Activated T-helper 1 cell treated with Interleukin-2 at 50 U/mL for 16 hours (primary cell): ENCODE measurements around the gene EPN3.

ENCODE experiments used
- DNase-seq: peaks from one replicate; pipeline ENCODE4 v3.0.0-alpha.2; 2020; ENCODE audit warnings: low read depth

The EPN3 gene

DNA sequence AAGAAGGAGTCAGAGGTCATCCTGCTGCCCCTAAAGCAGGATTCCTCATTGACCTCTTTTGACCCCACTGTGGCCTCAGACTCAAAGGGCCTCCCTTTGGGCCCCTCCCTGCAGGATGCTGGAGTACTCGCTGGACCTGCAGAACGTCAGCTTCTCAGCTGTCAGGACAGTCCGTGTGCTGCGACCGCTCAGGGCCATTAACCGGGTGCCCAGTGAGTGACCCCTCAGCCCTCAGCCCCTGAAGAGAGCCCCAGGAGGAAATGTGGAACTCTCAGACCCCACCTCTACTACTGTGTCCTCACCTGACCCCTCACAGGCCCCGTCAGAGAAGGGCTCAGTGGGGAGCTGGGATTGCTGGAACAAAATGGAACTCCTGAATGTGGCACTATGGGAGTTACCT is 37.1 kb downstream of the EPN3 start:
- DNase-seq = no peak

DNA sequence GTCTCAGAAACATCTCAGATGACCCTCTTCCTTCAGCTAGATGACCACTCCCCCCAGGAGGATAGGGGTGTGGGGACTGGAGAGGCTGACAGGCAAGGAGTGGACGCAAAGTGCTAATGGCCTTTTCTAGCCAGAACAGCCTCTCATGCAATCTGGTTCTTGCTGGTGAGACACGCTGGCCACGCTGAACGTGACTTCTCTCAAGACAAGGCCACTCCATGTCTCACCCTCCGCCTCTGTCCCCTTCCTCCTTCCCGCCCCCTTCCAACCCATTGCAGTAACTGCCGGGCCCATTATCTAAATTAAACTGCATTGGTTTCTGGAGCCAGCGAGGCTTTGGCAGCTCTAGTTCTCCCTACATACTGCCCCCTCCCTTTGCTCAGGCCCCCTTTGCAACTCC is 37.5 kb downstream of the EPN3 start:
- DNase-seq = no peak

DNA sequence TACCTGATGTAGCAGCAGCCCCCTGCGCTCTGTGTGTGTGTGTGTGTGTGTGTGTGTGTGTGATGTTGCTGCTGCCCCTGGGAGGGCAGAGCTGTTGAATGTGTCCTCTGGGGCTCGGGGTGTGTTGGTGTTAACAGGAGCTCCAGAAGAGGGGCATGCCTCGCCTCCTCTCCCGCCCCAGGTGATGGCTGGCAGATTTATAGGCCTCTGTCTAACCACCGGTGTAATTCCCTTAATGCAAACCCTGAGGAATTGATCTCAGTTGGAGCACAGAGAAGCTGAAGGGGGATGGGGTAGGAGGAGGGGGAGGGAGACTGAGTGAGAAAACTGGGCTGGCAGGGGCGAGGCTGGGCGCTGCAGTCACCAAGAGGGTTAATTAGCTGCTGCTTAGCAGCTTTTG is 38.0 kb downstream of the EPN3 start:
- DNase-seq = no peak

DNA sequence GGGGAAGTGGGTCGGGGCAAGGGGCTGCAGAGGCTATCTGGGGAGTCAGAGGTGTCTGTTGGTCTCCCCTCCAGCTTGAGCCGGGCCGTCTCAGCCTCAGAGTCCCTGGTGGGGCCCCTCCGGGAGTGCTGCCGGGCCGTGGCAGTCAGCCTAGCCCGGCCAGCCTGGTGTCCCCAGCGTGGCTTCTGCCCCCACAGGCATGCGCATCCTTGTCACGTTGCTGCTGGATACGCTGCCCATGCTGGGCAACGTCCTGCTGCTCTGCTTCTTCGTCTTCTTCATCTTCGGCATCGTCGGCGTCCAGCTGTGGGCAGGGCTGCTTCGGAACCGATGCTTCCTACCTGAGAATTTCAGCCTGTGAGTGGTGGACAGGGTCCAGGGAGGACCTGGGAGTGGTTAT is 39.1 kb downstream of the EPN3 start:
- DNase-seq = no peak

DNA sequence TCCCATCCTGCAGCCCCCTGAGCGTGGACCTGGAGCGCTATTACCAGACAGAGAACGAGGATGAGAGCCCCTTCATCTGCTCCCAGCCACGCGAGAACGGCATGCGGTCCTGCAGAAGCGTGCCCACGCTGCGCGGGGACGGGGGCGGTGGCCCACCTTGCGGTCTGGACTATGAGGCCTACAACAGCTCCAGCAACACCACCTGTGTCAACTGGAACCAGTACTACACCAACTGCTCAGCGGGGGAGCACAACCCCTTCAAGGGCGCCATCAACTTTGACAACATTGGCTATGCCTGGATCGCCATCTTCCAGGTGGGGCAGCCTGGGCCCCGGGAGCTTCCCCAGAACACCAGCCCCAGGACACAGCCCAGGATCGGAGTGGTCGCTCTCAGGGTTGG is 40.0 kb downstream of the EPN3 start:
- DNase-seq = no peak

DNA sequence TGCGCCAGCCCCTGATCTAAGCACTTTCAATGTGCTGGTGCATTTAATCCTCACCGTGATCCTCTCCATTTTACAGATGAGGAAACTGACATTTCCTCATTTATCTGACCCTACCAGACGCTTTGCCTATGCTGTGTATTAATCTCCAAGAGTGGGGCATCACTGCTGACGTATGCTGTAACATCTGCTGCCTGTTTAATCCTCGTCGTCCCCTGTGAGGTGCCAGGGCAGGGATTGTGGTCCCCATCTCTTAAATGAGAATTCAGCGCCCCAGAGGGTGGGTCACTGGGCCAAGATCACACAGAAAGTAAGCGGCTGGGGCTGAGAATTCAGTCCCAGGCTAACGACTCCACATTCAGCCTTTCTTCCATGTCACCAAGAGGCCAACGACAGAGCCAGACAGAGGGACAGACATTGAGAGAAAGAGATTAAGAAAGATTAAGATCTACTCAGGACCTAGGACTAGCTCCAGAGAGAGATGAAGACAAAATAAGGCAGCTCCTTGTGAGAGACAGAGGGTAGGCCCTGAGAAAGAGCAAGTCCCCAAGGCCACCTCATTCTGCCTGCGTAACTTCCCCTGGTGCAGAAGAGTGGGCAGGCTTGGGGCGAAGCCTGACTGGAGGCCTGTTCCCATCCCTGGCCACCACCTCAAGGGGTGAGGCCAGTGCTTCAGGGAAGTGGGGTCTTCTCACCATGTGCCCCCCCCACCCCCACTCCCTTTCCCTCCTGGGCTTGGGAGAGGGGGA is 41.5 kb downstream of the EPN3 start:
- DNase-seq = no peak

DNA sequence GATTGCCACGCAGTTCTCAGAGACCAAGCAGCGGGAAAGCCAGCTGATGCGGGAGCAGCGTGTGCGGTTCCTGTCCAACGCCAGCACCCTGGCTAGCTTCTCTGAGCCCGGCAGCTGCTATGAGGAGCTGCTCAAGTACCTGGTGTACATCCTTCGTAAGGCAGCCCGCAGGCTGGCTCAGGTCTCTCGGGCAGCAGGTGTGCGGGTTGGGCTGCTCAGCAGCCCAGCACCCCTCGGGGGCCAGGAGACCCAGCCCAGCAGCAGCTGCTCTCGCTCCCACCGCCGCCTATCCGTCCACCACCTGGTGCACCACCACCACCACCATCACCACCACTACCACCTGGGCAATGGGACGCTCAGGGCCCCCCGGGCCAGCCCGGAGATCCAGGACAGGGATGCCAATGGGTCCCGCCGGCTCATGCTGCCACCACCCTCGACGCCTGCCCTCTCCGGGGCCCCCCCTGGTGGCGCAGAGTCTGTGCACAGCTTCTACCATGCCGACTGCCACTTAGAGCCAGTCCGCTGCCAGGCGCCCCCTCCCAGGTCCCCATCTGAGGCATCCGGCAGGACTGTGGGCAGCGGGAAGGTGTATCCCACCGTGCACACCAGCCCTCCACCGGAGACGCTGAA is 43.2 kb downstream of the EPN3 start:
- no peak for DNase-seq

DNA sequence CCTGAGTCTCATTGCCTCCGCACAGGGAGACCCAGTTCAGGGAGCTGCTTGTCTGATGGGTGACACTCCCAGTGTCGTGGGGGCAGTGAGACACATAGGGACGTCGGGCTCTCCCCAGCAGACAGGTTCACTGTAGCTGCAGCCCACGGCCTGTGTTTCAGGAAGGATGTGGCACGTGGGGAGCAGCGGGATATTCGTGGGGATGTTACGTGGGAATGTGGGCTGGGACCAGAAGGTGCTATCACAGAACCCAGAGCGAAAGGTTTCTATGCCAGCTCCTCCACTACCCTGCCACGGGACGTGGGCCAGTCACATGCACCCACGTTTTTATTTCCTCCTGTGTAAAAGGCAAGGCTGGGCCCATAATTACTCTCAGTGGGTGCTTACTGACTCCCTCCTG is 44.3 kb downstream of the EPN3 start:
- no peak for DNase-seq

DNA sequence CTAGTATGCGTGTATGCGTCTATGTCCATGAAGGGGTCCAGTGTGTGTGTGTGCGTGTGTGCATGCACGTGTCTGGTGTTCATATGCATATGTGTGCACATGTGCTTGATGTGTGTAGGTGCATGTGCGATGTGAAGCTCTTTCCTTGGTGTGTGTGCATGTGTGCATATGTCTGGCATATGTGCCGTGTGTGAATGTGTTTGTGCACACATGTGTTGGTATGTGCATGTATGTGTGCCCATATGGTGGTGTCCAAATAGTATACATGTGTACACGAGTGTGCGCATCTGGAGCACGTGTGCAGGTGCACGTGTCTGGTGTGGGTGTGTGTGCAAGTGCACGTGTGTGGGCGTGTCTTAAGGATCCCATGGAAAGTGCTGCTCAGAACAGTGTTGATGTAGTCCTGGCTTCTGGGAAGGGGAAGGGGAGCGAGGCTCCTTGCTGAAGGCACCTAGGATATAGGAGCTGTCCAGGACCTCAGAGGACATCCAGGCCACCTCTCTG is 45.0 kb downstream of the EPN3 start:
- no peak for DNase-seq

DNA sequence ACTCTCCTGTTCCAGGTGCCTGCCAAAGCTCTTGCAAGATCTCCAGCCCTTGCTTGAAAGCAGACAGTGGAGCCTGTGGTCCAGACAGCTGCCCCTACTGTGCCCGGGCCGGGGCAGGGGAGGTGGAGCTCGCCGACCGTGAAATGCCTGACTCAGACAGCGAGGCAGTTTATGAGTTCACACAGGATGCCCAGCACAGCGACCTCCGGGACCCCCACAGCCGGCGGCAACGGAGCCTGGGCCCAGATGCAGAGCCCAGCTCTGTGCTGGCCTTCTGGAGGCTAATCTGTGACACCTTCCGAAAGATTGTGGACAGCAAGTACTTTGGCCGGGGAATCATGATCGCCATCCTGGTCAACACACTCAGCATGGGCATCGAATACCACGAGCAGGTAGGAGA is 45.6 kb downstream of the EPN3 start:
- no peak for DNase-seq

DNA sequence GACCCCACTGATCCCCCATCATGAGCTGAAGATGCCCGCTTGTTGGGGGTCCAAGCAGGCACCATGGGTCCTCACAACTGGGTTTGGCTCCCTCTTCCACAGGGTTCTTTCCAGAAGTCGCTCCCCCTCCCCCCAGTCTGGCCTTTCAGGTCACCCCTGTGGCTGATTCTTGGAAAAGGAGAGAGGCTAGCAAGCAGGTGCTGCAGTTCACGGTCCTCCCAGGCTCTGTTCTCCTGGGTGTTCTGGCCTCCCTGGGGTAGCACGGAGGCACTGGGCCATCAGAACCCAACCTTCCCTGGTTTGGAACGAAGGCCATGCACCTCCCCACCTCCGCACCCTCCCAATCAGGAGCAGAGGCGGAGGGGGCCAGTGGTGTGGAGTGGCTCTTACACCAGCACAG is 46.9 kb downstream of the EPN3 start:
- DNase-seq = no peak

DNA sequence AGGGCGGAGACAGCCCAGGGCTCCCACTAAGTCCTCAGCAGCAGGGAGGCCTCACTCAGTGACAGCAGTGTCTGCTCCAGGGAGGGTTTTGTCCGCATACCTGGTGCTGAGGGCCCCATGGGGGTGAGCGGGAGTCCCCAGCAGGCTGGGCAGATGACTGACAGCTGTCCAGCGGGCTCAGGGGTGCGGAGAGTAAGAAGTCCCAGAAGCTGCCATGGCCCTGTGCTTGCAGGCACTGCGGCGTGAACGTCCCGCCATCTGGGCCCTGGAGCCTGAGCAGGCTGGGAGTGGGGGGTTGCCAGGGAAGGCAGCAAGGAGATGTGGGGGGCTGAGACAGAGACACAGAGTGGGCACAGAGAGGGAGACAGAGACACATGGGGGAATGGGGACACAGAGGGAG is 48.1 kb downstream of the EPN3 start:
- DNase-seq = no peak

DNA sequence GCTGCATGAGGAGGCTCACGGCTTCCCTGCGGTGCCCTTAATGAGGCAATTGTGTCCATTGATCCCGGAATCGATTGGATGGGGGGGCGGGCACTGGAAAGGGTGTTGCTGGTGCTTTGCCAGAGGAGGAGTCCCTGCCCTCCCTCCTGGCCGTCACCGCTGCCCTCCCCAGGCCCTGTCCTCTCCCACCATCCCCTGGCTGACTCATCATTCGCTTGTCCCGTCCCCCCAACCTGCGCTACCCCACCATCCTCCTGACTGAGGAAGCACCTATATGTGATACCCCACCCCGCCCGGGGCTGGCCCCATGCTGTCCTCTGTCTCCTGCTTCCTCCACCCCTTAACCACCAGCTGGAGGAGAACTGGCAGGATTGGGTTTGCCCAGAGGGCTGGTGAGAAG is 48.8 kb downstream of the EPN3 start:
- DNase-seq = no peak

DNA sequence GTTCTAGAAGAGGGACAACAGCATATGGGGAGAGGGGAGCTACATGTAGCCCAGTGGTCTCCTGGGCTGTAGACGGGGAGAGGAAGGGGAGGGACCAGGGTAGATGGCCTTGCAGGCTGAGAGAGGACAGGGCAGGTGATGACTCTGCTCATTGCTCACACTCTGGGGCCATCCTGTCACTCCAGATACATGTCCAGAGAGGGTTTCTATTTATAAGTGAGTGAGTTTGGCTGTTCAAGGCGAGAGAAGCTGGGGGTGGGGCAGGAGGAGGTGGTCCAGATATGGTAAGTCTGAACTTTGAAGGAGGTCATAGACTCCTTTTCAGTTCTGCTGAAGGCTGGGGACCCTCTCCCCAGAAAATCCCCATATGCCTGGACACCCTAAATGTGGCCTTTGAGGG is 50.2 kb downstream of the EPN3 start:
- no peak for DNase-seq

DNA sequence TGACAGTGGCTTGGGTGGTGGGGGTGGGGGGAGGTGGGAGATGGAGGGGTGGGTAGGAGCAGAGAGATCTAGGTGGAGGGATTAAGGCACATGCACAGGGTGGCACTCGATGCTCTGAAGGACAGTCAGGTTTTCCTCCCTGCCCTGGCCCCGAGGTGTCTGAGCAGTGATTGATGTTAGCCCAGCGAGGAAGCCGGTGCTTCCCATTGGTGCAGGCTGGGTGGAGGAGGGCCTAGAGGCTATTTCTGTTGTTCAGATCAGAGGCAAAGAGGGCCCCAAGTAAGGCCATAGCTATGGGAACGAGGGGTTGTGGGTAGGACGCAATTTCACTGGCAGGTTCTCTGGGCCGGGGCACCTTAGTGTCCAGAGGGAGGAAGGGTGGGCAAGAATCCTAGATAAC is 51.1 kb downstream of the EPN3 start:
- no peak for DNase-seq

DNA sequence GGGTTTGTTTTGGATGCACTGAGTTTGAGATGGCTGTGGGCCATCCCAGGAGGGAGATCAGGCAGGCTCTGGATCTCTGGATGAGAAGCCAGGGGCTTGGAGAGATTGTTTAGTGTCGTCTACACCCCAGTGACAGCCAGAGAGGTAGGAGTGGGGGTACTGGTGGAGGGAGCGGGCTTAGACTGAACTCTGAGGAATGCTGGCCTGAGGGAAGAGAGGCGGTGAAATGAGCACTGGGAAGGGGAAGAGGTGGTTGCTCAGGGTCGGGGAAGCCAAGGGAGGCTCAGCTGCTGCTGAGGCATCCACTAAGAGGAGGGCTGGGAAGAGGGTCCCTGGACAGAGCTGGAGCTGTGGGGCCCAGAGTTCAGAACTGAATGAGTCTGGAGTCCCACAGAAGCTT is 51.6 kb downstream of the EPN3 start:
- DNase-seq = no peak

DNA sequence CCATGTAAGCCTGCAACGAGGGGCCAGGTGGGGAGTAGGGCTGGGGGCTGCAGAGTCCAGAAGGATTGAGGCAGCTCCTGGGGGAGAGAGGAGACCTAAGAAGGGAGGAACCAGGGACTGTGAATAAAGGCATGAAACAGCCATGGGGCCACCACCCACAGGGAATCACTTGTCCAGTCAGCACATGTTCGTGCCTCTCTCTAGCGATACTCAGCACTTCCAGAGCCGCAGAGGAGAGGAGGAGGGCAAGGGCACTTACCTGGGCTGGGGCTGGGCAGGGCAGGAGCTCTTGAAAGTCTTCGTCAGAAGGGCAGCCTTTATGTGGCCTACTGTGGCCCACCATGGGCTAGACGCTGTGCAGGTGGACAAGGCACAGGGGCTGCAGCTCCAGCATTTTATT is 52.2 kb downstream of the EPN3 start:
- no peak for DNase-seq

DNA sequence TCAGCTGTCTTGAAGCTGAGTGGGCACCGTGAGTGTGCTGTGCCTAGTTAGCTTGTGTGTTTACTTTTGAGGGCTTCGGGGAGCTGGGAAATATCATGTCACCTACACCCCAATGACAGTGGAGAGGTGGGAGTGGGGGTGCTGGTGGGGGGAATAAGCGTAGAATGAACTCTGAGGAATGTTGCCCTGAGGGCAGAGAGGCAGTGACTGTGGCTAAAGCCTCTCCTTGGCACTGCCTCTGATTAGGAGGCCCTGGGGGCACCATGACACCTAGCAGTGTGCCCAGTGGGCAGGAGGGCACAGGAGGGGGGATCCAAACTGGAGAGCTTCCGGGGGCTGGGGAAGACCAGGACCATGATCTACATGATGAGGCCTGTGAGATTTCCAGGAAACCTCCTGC is 52.8 kb downstream of the EPN3 start:
- DNase-seq = no peak

DNA sequence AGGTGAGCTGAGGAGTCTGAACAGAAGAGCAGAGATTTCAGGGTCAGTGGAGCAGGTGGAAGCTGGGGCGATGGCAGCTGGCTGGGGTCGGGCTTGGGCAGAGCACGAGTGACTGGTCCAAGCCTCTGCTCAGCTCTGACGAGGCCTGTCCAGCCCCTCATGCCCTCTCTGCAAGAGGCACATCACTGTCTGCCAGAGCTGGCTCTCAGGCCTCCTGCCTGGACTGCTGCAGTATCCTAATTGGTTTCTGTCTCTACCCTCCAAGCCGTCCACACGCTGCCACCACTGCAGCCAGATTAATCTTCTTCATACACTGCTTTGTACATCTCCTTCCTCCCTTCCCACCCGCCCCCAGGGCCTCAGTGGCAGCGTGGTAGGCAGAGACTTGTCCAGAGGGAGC is 53.4 kb downstream of the EPN3 start:
- DNase-seq = no peak

DNA sequence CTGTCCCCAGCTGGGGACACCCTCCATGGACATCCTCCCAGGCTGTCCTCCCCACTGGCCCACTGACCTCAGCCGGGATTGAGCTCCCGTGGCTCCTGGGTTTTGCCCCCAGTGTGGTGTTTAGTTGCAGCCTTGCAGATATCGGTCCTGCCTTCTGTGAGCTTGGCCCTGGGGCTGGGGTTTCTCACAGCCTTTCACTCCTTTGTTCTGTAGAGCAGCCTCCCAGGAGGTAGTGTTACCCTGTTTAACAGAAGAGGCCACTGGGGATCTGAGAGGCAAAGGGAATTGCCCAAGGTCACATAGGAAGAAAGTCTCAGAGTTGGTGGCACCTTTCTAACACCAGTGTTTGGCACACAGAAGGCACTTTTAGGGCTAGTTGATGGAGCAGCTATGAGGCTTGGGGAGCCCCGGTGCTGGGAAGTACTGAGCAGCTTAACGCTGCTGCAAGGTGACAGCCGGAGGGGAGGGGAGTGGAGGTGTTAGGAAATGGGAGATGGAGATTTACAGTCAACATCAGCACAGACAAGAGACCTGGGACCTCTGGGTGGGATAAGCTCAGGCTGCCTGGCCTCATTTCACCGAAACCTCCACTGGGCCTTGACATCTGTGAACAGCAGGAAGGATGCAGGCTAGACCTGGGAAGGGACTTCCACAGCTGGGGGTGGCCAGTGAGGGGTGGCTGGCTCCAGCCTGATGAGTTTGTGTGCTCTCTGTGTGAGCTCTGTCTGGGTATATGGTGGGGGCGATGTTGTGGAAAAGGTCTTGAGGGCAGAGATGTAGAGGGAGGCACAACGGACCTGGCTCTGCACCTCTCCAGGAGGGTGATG is 54.1 kb downstream of the EPN3 start:
- no peak for DNase-seq

DNA sequence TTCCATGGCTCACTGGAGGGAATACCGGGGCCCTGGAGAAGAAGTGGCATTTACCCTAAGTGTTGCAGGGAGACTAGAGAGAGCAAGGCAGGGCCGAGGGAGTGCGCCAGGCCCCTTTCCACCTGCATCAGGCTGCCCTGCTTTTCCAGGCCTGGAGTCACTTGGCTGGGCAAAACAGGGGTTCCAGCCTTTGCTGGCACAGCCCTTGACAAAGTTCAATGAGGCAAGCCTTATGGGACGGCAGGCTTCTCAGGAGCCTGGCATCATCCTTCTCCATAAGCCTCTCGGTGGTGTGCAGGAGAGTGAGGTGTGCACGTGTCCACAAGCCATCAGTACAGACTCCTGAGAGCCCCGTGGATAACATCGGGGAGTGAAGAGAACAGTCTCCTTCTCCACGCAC is 55.0 kb downstream of the EPN3 start:
- DNase-seq = no peak

DNA sequence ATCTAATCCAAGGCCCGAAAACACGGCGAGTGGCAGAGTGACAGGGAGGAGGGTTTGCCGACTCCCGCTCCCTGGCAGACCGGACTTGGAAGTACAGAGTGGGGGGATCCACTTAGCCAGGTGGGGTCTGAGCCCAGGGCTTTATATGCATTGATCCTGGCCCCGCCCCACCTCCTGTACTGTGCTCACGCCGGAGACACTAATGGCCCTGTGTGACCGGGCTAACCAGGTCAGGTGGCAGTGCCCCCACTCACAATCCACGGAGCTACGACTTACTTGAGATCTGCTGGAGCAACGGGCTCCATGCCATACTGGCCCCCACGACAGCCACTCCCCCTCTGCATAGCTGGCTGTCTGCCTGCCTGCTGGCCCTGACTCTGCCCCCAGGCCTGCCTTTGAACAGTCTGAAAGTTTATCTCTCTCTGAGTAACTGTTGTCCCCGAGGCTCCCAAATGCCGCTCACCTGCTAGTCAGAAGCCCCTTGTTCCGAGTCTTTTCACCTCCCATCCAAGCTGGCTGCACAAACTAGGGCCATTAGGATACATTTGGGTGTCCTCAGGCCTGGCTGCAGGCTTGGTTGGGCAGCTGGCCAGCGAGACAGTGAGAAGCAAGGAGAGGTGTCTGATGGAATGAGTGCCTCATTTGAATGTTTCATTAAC is 56.0 kb downstream of the EPN3 start:
- DNase-seq = no peak
